Measurements from ENCODE around the gene ISG20L2.

Gene ISG20L2

GRCh38 chr1:156689035-156689952, 39.3 kb downstream of the ISG20L2 start:
- no peak for DNase-seq (ENCODE audit: low read depth)

GRCh38 chr1:156684227-156684782, 44.3 kb downstream of the ISG20L2 start:
- DNase-seq (ENCODE audit: low read depth) = no peak

- no peak for DNase-seq (ENCODE audit: low read depth)
These were observed 46.2 kb downstream of the ISG20L2 start for GRCh38 chr1:156682166-156682890.

GRCh38 chr1:156681196-156681960, 47.2 kb downstream of the ISG20L2 start:
- DNase-seq (ENCODE audit: low read depth) = no peak

- no peak for DNase-seq (ENCODE audit: low read depth)
These were observed 48.5 kb downstream of the ISG20L2 start for GRCh38 chr1:156680056-156680455.

GRCh38 chr1:156677616-156678596, 50.7 kb downstream of the ISG20L2 start:
- no peak for DNase-seq (ENCODE audit: low read depth)

GRCh38 chr1:156676820-156677615, 51.5 kb downstream of the ISG20L2 start, which contains the start of gene NES:
NES (minus strand) TSS chr1:156677407; CDS start chr1:156677264, 143 bp downstream.
- no peak for DNase-seq (ENCODE audit: low read depth)

- no peak for DNase-seq (ENCODE audit: low read depth)
These were observed 52.3 kb downstream of the ISG20L2 start for GRCh38 chr1:156676114-156676819.

GRCh38 chr1:156675210-156676113, 53.1 kb downstream of the ISG20L2 start:
- DNase-seq (ENCODE audit: low read depth) = no peak

GRCh38 chr1:156673387-156674121, 55.0 kb downstream of the ISG20L2 start:
- DNase-seq (ENCODE audit: low read depth) = no peak

Data from GM04504 (cell line).